Cortex of kidney (tissue), 1 donor: Measurements from ENCODE around the gene AP3S2.

Experiments used
- DNase-seq: peaks from one replicate; lab custom pipeline; 2025; lab: John Stamatoyannopoulos, UW

Gene AP3S2

DNA sequence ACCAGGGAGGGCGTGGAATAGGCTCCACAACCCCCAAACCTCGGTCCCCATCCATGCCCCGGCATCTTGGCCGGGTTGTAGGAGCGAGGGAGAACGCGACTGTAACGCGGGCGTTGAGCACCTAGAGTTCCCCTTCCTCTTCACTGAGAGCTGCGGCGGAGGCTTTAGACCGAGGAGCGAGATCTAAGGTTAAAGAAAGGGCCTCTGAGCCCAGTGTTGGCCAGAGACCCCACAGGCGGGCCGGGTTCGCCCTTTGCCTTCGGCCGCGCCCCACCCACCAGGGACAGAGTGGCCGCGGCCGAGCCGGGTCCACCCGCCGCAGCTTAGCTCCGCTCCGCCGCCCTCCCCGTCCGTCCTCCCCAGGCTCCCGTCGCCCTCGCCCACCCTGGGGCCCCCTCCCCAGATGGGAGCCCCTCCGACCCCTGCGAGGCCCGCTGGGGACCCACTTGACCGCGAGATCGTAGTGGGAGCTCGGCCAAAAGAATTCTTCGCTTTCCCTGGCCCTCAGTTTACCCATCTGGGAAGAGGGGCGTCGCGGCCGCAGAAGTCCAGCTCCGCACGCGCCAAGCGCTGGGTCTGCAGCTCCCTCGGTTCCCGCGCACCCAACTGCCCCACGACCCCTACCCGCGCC lies 79.6 kb downstream of the AP3S2 start:
- no peak for DNase-seq

DNA sequence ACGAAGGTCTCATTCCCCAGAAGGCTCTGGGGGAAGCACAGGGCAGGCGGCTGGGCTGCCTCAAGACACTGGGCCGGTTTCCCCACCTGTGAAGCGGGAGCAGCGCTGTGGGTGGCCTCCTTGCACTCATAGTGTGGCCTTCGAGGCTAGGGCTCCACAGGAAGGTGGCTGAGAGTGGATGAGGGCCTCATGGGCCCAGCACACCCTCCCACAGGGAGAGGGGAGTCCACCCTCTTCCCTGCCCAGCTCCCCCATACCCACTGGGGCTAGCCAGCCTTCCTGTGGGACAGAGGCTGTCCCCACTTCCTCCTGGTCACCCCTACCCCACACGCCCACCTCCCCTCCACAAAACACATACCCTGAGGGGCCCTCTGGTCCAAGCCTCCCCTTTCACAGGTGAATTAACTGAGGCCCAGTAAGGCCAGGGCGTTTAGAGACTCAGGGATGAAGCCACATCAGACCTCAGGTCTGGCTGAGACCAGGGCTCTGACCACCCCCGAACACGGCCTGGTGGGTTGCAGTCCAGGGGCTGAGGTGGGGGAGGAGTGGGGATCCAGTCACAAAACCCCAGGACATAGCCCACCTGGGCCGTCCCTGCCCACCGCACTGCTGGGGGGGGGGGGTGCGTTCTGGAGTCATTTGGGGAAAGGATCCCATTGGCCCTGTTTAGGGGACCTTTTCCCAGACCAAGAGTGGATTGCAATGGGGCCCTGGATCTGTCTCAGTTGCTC lies 80.2 kb downstream of the AP3S2 start:
- no peak for DNase-seq

DNA sequence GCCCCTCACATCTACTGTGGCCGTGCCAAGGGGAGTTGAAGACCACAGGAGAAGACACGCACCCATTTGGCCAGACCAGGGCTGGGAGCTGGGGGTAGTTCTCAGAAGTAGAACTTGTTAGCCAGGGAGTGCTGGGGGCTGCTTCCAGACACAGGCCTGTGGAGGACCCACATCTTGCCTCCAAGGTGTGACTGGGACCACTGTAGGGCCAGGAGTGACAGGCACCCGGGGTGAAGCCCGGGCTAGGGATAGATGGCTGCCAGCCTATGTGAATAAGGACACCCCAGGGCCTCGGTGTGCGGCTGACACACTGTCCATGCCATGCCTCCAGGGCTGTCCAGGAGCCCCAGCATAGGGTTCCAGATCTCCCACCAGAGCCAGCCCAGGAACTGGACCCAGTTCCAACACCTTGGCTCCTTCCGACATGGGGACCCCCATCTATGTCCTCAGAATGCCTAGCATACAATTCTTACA lies 80.9 kb downstream of the AP3S2 start:
- DNase-seq = no peak

DNA sequence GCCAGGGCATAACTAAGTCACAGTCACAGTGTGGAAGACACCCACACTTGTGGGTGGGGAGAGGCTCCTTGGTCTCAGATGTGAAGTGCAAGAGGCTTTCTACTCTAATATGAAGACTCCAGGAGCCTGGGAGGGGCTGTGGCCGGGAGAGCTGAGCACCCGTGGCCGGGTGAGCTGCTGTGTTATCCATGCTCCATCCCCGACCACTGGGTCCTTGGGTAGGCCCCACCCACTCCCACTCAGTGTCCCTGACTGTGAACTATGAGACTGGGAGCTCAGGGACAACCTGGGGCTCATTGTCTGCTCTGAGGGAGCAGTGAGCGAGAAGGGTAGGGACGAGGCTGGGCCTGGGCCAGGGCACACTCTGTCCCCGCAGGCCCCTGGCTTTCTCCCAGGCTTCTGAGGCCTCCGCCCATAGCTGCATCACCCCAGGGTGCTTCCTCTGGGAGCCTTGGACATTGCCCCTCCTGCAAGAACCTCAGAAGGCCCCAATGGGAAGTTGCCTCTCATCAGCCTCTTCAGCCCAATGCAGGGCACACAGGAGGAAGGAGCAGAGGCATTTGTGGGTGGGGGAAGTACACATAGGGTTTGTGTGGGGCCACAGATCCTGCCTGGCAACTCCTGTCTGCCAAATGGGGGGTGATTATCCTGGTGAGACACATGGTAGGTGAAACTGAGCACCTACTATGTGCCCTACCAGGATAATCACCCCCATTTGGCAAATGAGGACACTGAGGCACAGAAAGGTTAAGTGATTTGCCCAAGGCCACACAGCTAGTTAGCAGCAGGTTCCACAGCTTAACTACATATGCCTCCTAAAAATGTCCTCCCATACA lies 81.6 kb downstream of the AP3S2 start:
- no peak for DNase-seq

DNA sequence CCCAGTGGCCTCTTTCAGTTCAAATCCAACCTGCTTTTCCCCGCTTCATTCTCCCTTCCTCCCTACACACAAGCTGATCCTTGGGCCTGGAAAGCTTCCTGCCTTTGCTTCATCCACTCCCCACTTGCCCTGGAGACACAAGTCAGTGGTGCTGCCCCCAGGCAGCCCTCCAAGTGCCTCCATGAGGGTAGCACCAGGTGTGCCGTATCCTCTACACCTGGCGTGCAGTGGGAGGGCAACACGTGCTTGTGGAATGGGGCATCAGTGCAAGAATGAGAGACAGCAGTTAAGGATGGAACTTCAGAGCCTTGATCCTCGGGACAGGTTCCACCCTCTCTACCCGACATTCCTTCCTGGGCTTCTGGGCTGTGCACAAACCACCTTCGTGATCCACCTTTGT lies 83.0 kb downstream of the AP3S2 start:
- no peak for DNase-seq

DNA sequence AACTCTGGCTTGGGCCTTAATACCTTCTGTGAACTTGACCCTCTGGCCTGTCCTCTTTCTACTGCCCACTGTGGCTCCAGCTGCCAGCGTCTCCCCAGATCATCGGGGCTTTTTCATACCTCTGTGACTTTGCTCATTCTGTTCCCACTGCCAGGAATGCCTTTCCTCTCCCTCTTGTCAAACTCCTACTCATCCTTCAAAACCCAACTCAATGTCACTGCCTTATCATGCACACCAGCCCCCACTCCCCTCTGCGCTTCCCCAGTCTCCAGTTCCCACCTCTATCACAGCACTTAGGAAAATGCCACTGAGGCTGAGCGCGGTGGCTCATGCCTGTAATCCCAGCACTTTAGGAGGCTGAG lies 84.0 kb downstream of the AP3S2 start:
- no peak for DNase-seq

DNA sequence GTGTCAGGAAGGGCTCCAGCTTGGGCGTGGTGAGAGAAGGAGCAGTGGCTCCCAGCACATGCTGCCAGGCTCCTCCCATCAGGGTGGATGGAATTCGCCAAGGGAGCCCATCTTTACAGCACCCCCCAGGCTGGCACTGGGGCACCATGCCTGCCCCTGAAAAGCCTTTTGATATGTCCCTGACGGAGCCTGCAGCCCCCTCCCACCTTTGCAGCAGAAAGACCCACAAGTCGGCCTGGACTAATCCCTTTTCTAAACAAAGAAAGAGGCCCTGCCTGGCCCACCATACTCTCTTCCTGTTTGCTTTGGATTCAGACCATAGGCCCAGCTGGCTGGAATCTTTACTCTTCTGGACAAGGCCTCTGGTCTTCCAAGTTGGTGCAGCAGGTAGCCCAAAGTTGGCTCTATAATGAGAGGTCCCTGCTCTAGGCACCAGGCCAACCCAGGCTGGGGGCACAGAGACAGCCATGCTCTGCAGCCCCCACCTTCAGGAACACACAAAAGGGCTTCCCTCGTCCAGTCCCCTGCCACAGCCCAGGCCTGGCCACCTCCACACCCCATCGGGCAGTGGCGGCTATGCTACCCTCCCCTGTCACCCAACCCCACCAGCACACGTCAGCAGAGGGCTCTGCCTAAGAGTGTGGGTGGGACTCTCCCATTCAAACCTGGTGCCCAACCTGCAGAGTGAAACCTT lies 84.6 kb downstream of the AP3S2 start:
- DNase-seq = no peak

DNA sequence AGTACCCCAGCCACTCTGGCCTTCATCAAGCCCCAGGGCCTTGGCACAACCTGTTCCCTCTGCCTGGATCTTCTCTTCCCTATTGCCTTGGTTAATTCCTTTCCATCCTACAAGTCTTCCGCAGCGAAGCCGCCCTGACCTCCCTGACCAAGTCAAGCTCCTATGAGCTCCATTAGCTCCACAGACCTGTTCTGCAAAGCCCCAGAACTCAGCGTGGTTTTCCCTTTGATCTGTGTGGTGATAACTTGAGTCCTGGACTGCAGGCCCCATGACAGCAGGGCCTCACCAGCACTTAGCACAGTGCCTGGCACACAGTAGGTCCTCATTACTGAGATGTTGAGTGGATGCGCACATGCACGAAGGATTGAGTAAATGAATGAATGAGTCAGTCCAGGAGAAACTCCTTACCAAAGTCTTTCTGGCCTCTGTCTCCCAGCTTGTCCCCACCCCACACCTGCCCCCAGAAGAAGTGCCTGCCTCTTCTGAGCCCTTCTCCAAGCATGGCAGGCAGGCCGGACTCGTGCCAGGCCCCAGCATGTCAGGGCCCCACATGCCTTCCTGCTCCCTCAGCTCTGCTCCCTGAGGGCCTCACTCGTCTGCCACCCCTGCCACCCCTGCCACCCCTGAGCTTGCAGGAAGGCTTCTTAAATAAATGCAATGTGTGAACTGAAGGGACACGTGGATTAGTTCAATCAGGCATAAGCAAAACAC lies 85.5 kb downstream of the AP3S2 start:
- DNase-seq = no peak

DNA sequence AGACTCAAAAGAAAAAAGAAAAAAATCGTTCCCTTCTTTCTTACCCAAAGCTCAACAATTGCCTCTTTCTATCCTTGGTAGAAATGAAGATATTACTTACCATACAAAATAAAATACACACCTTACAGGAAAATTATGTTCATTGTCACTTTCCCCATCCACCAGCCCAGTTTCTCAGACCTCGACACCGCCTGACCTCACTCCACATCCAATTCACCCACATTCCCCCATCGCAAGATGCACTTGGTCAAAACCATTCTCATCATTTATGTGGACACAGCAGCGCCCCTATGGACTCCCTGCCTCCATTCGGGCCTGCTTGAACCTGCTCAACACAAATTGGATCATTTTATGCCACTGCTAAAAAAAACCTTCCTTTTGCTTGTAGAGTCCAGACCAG lies 86.1 kb downstream of the AP3S2 start:
- DNase-seq = no peak

DNA sequence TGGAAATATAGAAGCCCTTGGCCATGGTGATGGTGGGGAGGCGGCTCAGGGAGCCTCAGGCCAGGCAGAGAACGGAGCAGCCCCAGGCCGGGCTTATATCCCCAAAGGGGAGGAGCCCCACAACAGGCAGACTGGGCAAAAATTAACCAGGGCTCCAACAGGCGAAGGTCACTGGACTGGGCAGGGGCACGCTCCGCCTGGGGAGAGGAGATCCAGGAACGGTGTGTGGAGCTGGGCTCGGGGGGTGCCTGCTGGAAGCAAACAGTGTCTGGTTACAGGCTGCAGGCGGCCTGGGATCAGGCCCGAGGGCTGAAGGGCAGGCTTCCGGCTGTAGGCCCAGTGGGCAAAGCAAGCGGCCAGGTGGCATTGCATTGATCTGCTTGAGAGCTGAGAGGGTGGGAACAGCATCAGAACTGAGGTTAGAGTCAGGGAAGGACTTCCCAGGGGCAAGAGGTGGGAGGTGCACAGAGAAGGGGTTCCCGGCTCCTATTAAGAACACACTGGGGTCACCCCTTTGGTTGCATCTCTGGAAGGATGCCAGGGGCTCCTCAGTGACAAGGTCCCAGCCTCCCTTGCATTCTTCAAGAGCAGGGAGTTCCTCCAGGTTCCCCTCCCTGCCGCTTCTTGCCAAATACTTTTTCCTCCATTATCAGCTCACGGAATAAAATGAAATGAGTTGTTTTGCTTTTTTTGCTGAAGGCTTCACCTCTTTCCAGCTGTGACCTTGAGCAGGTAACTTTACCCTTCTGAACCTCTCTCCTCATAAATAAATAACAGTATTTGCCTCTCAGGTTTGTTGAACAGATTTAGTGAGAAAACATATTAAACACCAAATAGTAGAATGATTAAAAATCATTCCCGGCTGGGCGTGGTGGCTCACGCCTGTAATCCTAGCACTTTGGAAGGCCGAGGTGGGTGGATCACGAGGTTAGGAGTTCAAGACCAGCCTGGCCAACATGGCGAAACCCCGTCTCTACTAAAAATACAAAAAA lies 86.9 kb downstream of the AP3S2 start:
- peak; percentile 68 for DNase-seq

DNA sequence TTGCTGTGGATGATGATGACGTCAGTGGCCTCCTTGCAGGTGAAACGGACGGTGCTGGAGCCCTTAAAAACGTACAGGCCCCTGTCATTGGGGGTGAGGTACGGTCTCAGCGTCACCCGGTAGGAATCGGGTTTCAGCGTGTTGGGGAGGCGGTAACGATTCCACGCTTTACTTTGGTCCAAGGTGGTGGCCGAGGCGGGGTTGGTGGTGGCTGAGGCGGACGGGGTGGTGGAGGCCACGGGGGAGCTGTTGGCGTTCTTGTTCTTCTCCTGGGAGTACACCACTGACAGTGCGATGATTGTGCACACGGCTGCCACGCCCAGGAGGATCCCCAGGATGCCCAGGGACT lies 87.6 kb downstream of the AP3S2 start:
- no peak for DNase-seq

DNA sequence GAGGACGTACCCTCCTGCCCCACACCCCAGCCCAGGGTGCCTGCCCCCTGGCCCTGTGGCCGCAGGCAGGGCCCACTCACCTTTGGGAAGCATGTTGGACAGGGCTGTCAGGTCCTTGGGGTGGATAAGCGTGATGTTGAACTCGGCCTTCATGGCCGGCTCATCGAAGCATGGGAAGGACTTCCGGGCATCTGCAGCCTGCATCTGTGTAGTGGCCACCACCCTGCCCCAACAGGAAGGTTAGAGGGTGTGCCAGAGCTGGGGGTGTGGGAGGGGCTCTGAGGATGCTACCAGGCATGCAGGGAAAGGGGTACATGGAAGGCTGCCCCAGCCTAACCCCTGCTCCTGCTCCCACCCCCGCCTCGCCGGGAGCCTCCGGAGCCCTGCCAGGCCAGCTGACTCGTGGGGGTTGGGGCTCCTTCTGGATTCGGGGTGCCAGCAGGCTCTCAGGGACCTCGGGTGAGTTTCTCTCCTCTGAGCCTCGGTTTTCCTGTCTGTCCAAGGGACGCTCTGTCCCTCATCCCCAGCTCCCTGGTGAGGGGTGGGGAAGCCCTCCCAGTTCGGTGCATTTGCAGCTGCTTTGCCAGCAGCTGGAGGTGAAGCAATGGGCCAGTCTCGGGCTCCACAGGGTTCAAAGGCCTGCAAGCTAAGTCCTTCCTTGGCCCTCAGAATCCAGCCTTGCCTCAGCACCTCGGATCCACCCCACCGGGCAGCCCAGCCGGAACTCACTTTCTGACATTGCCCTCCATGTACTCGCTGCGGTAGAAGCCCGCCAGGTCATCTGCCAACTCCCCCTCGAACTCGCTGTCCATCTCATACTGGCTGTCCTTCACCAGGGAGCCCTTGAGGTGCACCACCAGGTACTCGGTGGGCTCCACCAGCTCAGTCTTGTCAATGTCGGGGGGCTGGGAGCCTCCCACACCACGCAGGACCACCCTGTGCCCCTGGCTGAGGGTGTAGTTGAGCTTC lies 88.3 kb downstream of the AP3S2 start:
- no peak for DNase-seq

DNA sequence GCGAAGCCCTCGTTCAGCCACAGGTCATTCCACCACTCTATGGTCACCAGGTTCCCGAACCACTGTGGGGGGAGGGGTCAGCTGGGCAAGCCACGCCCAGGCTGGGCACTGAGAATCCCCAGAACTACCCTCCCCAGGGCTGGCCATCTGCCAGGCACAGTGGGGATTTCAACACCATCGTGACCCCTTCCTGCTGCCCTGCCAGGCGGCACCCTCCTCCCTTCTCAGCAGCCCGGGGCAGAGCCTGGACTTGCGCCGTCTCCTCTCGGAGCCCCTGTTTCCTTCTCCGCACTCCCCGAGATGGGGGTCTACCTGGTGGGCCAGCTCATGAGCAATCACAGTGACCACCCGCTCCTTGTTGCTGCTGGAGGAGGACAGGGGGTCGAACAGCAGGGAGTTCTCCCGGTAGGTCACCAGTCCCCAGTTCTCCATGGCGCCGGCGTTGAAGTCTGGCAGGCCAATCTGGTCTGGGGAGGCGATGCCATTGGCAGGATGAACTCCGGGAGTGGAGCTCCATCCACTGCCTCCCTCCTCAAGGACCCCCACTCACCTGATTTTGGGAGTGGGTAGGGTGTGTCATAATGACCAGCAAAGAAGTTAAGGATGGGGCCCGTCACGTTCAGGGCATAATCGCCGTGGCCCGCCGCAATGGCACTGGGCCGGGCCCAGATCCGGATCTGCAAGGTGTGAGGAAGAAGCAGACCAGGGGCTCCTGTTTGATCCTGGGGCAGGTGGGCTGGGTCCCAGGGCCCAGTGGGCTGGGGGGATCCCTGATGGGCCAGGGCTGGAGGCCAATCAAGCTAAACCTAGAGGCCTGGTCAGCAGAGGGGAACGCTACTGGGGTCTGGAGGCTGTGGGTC lies 89.6 kb downstream of the AP3S2 start:
- DNase-seq = no peak

DNA sequence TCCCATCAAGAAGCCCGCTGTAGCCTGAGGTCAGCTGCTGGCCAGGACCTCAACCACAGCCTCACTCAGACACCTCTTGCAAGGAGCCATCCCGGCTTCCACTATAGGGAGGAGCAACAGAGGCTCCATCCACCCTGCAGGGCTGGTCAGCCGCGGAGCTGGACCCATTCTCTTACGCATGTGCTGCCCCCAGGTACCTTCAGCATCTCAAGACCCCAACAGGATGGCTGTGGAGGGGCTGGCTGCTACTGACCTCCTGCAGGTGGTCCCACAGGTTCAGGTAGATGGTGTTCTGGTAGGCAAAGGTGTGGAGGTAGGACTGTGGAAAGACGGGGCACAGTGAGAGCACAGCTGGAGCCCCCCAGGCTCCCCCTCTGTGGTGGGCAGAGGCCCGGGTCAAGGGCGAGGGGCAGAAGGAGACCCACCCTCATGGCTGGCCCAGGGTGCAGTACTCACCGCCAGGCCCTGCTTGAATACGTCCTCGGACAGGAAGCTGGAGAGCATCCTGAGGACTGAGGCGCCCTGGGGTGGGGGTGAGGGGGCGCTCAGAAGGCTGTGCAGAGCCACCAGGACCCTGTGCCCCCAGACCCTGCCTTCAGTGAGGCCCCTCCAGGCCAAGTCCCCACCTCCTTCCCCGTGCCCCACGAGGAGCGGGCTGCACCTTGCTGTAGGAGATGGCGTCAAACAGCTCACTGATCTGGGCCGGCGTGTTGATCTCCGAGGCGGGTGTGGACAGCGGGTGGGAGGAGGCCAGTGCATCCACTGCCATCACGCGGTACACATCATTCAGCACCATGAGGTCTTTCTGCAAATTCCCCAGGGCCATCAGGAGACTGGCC lies 90.6 kb downstream of the AP3S2 start:
- no peak for DNase-seq

DNA sequence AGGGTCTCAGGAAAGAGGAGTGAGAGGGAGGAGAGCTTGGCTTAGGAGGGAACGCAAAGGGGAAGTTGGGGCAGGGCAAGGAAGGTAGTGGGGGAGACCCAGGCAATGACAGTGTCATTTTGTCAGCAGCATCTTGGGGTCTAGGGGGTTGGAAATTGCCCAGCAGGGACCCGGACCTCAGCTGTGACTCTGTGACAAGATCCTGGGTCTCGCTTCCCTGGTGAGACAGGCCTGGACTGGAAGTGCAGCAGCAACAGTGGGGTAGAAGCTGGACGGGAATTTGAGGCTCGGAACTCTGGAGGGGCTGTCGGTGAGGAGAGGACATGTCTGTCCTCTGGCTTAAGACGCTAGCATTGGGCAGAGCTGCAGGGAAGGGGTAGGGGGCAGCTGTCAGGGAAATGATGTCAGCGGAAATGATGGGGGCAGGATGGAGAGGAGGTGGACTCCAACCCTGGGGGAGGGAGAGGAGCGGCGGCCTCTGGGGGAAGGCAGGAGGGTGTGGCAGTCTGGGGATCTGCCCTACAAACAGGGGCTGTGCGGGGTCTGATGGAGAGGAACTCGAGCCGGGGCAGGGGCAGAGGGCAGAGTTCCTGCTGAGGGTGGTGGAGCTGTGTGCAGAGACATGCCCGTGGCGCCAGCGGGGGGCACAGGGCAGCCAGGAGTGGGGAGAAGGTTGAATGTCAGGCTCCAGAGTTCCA lies 91.4 kb downstream of the AP3S2 start:
- DNase-seq = no peak

DNA sequence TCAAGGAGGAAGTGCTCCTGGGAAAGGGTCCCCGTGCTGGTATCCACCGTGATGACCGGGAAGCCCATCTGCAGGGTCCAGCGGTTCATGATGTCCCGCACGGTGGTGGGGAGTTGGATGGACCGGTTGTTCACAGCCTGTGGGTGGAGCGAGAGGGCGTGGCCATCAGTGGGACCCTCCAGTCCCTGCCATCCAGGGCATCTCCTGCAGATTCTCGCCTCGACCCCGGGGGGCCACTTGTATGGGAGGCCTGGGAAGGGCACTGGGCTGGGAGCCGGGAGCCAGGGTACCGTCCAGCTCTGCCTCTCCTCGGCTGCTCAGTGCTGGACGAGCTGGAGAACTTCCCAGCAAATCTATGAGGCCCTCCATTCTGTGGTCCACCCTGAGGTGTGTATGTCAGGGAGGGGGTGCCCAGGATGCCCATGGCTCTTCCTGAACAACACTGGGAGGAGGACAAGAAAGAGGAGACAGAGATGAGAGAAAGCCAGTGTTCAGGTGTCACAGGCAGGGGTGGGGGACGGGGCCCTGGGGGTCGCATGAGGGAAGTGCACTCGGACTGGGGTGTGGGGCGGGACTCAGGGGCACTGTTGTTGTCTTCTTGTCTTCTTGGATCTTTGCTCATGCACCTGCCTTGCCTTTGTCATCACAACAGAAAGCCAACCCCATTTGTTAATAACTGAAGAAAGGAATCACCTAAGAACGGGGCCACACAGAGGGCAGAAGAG lies 92.2 kb downstream of the AP3S2 start:
- no peak for DNase-seq
